Psoas muscle (tissue), 8 donors: Measurements from ENCODE around the gene CDK2AP2. TPM values are rescaled to one million over a fixed set of nuclear protein-coding genes. Genes with fewer than 3 reads are reported as not detected.

ENCODE experiments used
- ATAC-seq, 4 donors: fragments of 200-7000 bp; cut with Tn5 transposase; one replicate each; pipeline ENCODE4 v1.9.1; 2020; ENCODE audit warnings: moderate library complexity in 3 of 4, mild to moderate bottlenecking in 2 of 4
- DNase-seq, 2 donors: peaks; one replicate each; pipeline ENCODE4 v3.0.0-alpha.2; 2020
- H3K27ac ChIP-seq: fragments of 200-600 bp; one replicate; pipeline ENCODE4 v1.8.0; 2022
- H3K27me3 ChIP-seq, 3 donors: fragments of 200-600 bp in 1 of 3; one replicate each; pipeline versions ENCODE4 v1.6.1 to v1.8.0; 2013 to 2022; ENCODE audit warnings: low read length in 2 of 3, mild to moderate bottlenecking in 2 of 3, moderate library complexity in 1 of 3; ENCODE audit not compliant: insufficient read depth in 3 of 3
- H3K36me3 ChIP-seq, 2 donors: fragments of 200-600 bp in 1 of 2; one replicate each; pipeline versions ENCODE4 v1.6.1 to v1.8.0; 2013 to 2022; ENCODE audit warnings: low read depth in 1 of 2, mild to moderate bottlenecking in 1 of 2, moderate library complexity in 1 of 2; ENCODE audit not compliant: insufficient read depth in 1 of 2
- H3K4me1 ChIP-seq: fragments of 200-600 bp; one replicate; pipeline ENCODE4 v1.8.0; 2022
- H3K4me3 ChIP-seq: fragments of 200-600 bp; one replicate; pipeline ENCODE4 v1.8.0; 2022; ENCODE audit warnings: mild to moderate bottlenecking
- H3K9me3 ChIP-seq: fragments of 200-600 bp; one replicate; pipeline ENCODE4 v1.8.0; 2022
- WGBS, 3 donors: extraction: QIAGEN DNeasy Blood & Tissue Kit; methylation state at CpG; one replicate each; pipeline versions ENCODE4 v1.1.6 to v1.1.7; 2013; 5-methylcytosine and 5-hydroxymethylcytosine counted together
- intact Hi-C, 2 donors: fragments of 100-400 bp; cut with DNase I; formaldehyde crosslinking; loops; one replicate each; pipeline versions ENCODE4 v1.11.0 to v1.14.2; 2022
- polyA plus RNA-seq, 3 donors: library from polyadenylated mRNA; stranded (reverse); fragments of 200-250 nt; gene quantifications; one replicate each; pipeline ENCODE4 v1.2.3, GENCODE V29; 2013
- total RNA-seq, 4 donors: library from RNA; stranded (reverse); fragmentation: NEBNext Ultra II Directional in 2 of 4; extraction: Animal tissue kit (Norgen Biotek cat#: 25700) in 2 of 4; gene quantifications; one replicate each; pipeline versions ENCODE4 v1.2.1 to v1.2.4, GENCODE V29; 2021 to 2023
- TF ChIP-seq, protein P1 (sequence below): fragments of 200-600 bp; IDR thresholded peaks from one replicate; pipeline ENCODE4 v1.8.0; 2022; ENCODE audit warnings: antibody characterized with exemption
- donor health status: healthy with polysubstance abuse.
- donor health status: DM: no; HTN: no; CAD: no; lungs with moderate emphysema.
- donor health status: Bipolar disorder and iron deficiency.
- donor health status: healthy.
- donor health status: DM: yes; HTN: yes; CAD: no.
- donor health status: DM: no; HTN: no; CAD: no.
- donor health status: DM: no; HTN: no; CAD: no.
- donor health status: DM: yes; HTN: yes; CAD: no.

Gene CDK2AP2
- total and polyA plus RNA-seq, 7 donors: 16.3 to 72.3 (median 18.5) TPM

DNA sequence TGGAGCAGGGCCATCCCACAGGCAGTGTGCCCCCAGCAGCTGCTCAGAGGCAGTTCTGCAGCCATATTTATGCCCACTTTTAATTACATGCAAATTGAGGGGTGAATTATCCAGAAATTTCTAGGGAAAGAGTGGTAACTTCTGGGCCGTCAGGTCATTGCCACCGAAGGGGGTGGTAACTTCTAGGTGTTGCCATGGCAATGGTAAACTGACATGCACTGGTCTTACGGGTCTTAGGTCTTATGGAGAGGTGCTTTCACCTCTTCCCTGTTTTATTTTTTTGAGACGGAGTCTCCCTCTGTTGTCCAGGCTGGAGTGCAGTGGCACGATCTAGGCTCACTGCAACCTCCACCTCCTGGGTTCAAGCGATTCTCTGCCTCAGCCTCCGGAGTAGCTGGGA is 35.1 kb downstream of the CDK2AP2 start:
- Histone ChIP-seq H3K27me3 (no peaks in the 10 kb centered on the region), H3K36me3 (no peaks in the 10 kb centered on the region), H3K4me3 (no peak overlapping the region), H3K27ac (no peak overlapping the region), H3K9me3 (no peaks in the 10 kb centered on the region), H3K4me1 (peaks cover 10% of the 10 kb centered on the region)
- 76 to 80% (median 77%) methylated on average over 7 of the region's 7 CpGs for WGBS, 3 donors
- ATAC-seq (no peak), DNase-seq (no peak)
- TF ChIP-seq, protein P1, sequence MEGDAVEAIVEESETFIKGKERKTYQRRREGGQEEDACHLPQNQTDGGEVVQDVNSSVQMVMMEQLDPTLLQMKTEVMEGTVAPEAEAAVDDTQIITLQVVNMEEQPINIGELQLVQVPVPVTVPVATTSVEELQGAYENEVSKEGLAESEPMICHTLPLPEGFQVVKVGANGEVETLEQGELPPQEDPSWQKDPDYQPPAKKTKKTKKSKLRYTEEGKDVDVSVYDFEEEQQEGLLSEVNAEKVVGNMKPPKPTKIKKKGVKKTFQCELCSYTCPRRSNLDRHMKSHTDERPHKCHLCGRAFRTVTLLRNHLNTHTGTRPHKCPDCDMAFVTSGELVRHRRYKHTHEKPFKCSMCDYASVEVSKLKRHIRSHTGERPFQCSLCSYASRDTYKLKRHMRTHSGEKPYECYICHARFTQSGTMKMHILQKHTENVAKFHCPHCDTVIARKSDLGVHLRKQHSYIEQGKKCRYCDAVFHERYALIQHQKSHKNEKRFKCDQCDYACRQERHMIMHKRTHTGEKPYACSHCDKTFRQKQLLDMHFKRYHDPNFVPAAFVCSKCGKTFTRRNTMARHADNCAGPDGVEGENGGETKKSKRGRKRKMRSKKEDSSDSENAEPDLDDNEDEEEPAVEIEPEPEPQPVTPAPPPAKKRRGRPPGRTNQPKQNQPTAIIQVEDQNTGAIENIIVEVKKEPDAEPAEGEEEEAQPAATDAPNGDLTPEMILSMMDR: no peak
- intact Hi-C loops: no loop called here

DNA sequence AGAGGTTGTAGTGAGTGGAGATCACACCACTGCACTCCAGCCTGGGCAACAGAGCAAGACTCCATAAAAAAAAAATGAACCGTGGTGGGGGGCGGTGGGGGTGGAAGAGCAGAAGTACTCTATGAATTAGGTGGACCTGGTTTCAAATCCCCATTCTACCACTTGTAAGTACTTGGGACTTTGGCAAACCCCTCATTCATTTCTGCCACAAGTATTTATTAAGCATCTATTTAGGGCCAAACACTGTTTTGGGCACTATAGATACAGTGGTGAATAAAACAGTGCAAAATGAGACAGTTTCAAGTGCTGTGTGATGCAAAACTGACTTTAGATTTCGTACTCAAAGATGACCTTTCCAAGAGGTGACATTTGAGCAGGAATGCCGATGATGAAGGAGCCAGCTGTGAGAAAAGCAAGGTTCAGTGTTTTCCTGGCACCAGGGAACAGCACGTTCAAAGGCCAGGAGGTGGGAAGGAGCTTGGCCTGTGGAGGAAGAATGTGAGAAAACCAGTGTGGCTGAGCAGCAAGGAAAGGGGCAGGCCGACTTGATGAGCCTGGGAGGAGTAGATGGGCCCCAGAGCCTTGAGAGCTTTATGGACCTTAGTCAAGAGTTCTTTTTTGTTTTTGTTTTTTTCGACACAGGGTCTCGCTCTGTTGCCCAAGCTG is 37.5 kb downstream of the CDK2AP2 start:
- DNase-seq (no peak), ATAC-seq (no peak)
- TF ChIP-seq, protein P1: no peak
- Histone ChIP-seq H3K9me3 (no peaks in the 10 kb centered on the region), H3K27me3 (no peaks in the 10 kb centered on the region), H3K36me3 (peaks cover 0 to 5% of the 10 kb centered on the region in 2 donors), H3K4me3 (no peak overlapping the region), H3K27ac (no peak overlapping the region), H3K4me1 (peaks cover 12% of the 10 kb centered on the region)
- 80 to 84% (median 82%) methylated on average over 8 of the region's 8 CpGs for WGBS, 3 donors
- intact Hi-C loops: no loop called here

DNA sequence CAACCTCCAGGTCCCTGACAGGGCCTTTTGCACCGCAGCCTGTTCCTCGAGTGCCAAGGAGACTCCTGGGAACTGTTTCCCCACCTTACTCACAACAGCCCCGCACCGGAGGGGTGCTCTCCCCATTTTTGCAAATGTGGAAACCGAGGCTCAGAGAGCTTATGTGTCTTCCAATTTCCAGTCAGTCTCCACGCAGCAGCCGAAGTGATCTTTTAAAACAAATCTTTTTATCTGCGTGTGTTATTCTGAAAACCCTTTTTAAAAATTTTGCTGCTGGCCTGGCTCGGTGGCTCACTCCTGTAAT is 38.5 kb downstream of the CDK2AP2 start:
- WGBS, 3 donors: 5 to 9% (median 7%) methylated on average over 9 of the region's 9 CpGs
- Histone ChIP-seq H3K36me3 (peaks cover 0 to 5% of the 10 kb centered on the region in 2 donors), H3K27ac (peak overlapping the region; percentile 85), H3K4me1 (peaks cover 12% of the 10 kb centered on the region), H3K9me3 (no peaks in the 10 kb centered on the region), H3K4me3 (peak overlapping the region; percentile 98), H3K27me3 (no peaks in the 10 kb centered on the region)
- intact Hi-C loops: loop anchor here (5.0 kb wide), 3 partner anchors 38 to 67 kb away; partner anchors contain the start of genes PPP1CA (in 2 of the 2), RPS6KB2 (in 2 of the 2), TBC1D10C (in 2 of the 2) and CDK2AP2 (in 1 of the 2)
- DNase-seq (no peak), ATAC-seq (no peak)
- TF ChIP-seq, protein P1: no peak

DNA sequence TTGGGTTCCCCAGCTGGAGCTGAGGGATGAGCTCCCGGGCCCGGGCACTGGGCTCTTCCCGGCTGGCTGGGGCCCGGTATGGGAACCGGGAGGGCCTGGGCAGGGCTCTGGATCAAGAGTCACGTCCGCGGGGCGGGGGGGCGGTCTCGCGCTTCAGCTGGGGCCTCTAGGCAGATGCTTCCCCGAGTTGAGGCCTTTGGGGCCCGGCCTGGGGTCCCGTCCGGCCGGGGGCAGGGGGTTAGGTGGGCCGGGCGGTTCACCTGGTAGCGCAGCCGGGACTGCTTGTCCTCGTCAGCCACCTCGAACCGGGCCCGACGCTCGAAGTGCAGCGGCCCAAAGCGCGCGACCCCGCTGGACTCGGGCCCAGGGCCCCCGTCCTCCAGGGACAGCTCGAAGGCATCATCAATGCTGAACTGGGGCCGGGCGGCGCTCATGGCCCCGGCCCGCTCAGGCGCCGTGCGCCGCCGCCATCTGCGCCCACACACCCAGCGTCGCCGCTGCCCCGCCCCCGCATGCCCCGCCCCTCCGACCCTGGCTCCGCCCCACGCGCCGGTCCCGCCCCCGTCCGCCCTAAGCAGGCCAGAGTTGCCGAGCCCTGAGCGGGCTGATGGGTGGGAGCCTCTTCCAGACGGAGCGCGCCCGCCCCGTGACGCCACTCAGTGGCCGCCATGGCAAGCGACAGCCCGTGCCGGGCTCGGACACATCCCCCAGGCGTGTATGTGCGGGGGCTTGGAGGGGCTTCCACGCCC is 39.0 kb downstream of the CDK2AP2 start, which contains the start of gene TMEM134:
TMEM134 (minus strand) TSS at position 493 of the 749 bp plus-strand sequence; CDS start at position 434, 59 bp downstream.
- no peaks in the 10 kb centered on the region for H3K27me3 ChIP-seq
- H3K9me3 ChIP-seq: no peaks in the 10 kb centered on the region
- 0 to 1% (median 0%) methylated on average over 39 to 76 of the region's 76 CpGs for WGBS, 3 donors
- H3K4me3 ChIP-seq: peak within 1 kb of the TSS; percentile 98
- H3K27ac ChIP-seq: peak within 1 kb of the TSS; percentile 85
- TF ChIP-seq, protein P1: peak; percentile 47
- peaks cover 0 to 5% of the 10 kb centered on the region in 2 donors for H3K36me3 ChIP-seq
- intact Hi-C loops: loop anchor here (5.0 kb wide), 3 partner anchors 38 to 67 kb away; partner anchors contain the start of genes PPP1CA (in 2 of the 2), RPS6KB2 (in 2 of the 2), TBC1D10C (in 2 of the 2) and CDK2AP2 (in 1 of the 2)
- ATAC-seq (peak; percentile 93 to 97 (median 96)), DNase-seq (peak; percentile 93 to 97)
- H3K4me1 ChIP-seq: peaks cover 15% of the 10 kb centered on the region
